HFFc6 (cell line): ENCODE results near the gene HCAR1. TPM values are rescaled to one million over a fixed set of nuclear protein-coding genes. Genes with fewer than 3 reads are reported as not detected.
"Not testable (repeated sequence)": the region's sequence is repeated elsewhere in the genome, so short reads cannot be mapped to it uniquely, and the experiment has no call there.

Experiments used
- DNase-seq: peaks from one replicate; pipeline ENCODE4 v3.0.0-alpha.2; 2018
- H3K27ac Mint-ChIP-seq: 2 replicates; pipeline ENCODE4 v1.8.0; 2020; ENCODE audit warnings: mild to moderate bottlenecking, mixed read lengths
- H3K27me3 Mint-ChIP-seq: 2 replicates; pipeline ENCODE4 v1.8.0; 2021; ENCODE audit warnings: mild to moderate bottlenecking, moderate library complexity, mixed read lengths; ENCODE audit not compliant: insufficient read depth
- H3K36me3 Mint-ChIP-seq: 2 replicates; pipeline ENCODE4 v1.8.0; 2021; ENCODE audit warnings: low read depth, mixed read lengths
- H3K4me1 Mint-ChIP-seq: 2 replicates; pipeline ENCODE4 v1.8.0; 2020; ENCODE audit warnings: low read depth, mixed read lengths
- H3K4me3 Mint-ChIP-seq: 2 replicates; pipeline ENCODE4 v1.8.0; 2020; ENCODE audit warnings: mild to moderate bottlenecking, moderate library complexity, mixed read lengths
- H3K9me3 Mint-ChIP-seq: 2 replicates; pipeline ENCODE4 v1.8.0; 2020; ENCODE audit warnings: mild to moderate bottlenecking, mixed read lengths
- CTCF ChIP-seq: fragments of 200-600 bp; sonication (generic); IDR thresholded peaks from 2 replicates; pipeline ENCODE4 v1.5.0; 2021; ENCODE audit warnings: antibody characterized with exemption, mild to moderate bottlenecking
- total RNA-seq, 6 experiments: library from RNA; stranded (reverse); fragmentation: NEBNext Ultra II Directional; extraction: Animal tissue kit (Norgen Biotek cat#: 25700); gene quantifications; 2 replicates in 1 of 6; 3 replicates in 5 of 6; pipeline ENCODE4 v1.2.3, GENCODE V29; 2021

Gene HCAR1
- total RNA-seq, 6 experiments from 2014 or later = not detected

GRCh38 chr12:122724641-122725243 is 5.9 kb downstream of the HCAR1 start:
- no peak for TF ChIP-seq CTCF
- H3K4me3 Mint-ChIP-seq = no peak overlapping the region
- H3K36me3 Mint-ChIP-seq = no peaks in the 10 kb centered on the region
- DNase-seq = no peak
- H3K27ac Mint-ChIP-seq = no peak overlapping the region
- no peaks in the 10 kb centered on the region for H3K9me3 Mint-ChIP-seq
- peaks cover 22% of the 10 kb centered on the region for H3K4me1 Mint-ChIP-seq
- H3K27me3 Mint-ChIP-seq = peaks cover 3% of the 10 kb centered on the region

GRCh38 chr12:122722387-122722786 is 8.3 kb downstream of the HCAR1 start:
- Mint-ChIP-seq H3K27ac (no peak overlapping the region), H3K36me3 (no peaks in the 10 kb centered on the region), H3K9me3 (no peaks in the 10 kb centered on the region), H3K27me3 (peaks cover 4% of the 10 kb centered on the region; the same call in 1 of the 2 replicates), H3K4me1 (peaks cover 22% of the 10 kb centered on the region), H3K4me3 (no peak overlapping the region)
- DNase-seq = no peak
- TF ChIP-seq CTCF = no peak

GRCh38 chr12:122721057-122721545 is 9.5 kb downstream of the HCAR1 start:
- Mint-ChIP-seq H3K27me3 (peaks cover 4% of the 10 kb centered on the region; the same call in 1 of the 2 replicates), H3K9me3 (no peaks in the 10 kb centered on the region), H3K4me3 (peak overlapping the region; percentile 74; the same call in 1 of the 2 replicates), H3K4me1 (peaks cover 20% of the 10 kb centered on the region), H3K27ac (peak overlapping the region; percentile 85; the same call in 1 of the 2 replicates), H3K36me3 (no peaks in the 10 kb centered on the region)
- DNase-seq = no peak
- TF ChIP-seq CTCF = no peak

GRCh38 chr12:122716658-122717057 is 14.0 kb downstream of the HCAR1 start, which contains the start of gene HCAR3:
Gene HCAR3 (minus strand): TSS chr12:122716811. CDS start chr12:122716737, 74 bp downstream.
- H3K36me3 Mint-ChIP-seq, H3K27ac Mint-ChIP-seq, H3K4me3 Mint-ChIP-seq, DNase-seq, H3K27me3 Mint-ChIP-seq, H3K9me3 Mint-ChIP-seq: not testable (repeated sequence)
- peaks cover 14% of the 10 kb centered on the region for H3K4me1 Mint-ChIP-seq

- DNase-seq, H3K27ac Mint-ChIP-seq, H3K4me3 Mint-ChIP-seq, H3K9me3 Mint-ChIP-seq, H3K36me3 Mint-ChIP-seq: not testable (repeated sequence)
- peaks cover 10% of the 10 kb centered on the region for H3K4me1 Mint-ChIP-seq
- H3K27me3 Mint-ChIP-seq = peaks cover 11% of the 10 kb centered on the region
Observed at GRCh38 chr12:122715211-122715610, 15.4 kb downstream of the HCAR1 start.

GRCh38 chr12:122713491-122714188 is 17.0 kb downstream of the HCAR1 start:
- H3K4me1 Mint-ChIP-seq, H3K9me3 Mint-ChIP-seq, H3K4me3 Mint-ChIP-seq, H3K36me3 Mint-ChIP-seq, H3K27ac Mint-ChIP-seq, DNase-seq: not testable (repeated sequence)
- peaks cover 12% of the 10 kb centered on the region for H3K27me3 Mint-ChIP-seq

- H3K27ac Mint-ChIP-seq, DNase-seq, H3K27me3 Mint-ChIP-seq, H3K4me3 Mint-ChIP-seq, H3K4me1 Mint-ChIP-seq, H3K36me3 Mint-ChIP-seq, H3K9me3 Mint-ChIP-seq: not testable (repeated sequence)
Observed at GRCh38 chr12:122711266-122711665, 19.4 kb downstream of the HCAR1 start.

- H3K27ac Mint-ChIP-seq, H3K9me3 Mint-ChIP-seq, H3K36me3 Mint-ChIP-seq, H3K27me3 Mint-ChIP-seq, H3K4me1 Mint-ChIP-seq, H3K4me3 Mint-ChIP-seq, DNase-seq: not testable (repeated sequence)
Observed at GRCh38 chr12:122710341-122710740, 20.3 kb downstream of the HCAR1 start.

GRCh38 chr12:122709287-122709686 is 21.4 kb downstream of the HCAR1 start:
- H3K4me1 Mint-ChIP-seq, H3K27me3 Mint-ChIP-seq, H3K27ac Mint-ChIP-seq, H3K36me3 Mint-ChIP-seq, H3K4me3 Mint-ChIP-seq, DNase-seq, H3K9me3 Mint-ChIP-seq: not testable (repeated sequence)

GRCh38 chr12:122703841-122704240 is 26.8 kb downstream of the HCAR1 start:
- not testable (repeated sequence) for H3K27ac Mint-ChIP-seq, H3K9me3 Mint-ChIP-seq, H3K4me3 Mint-ChIP-seq, H3K27me3 Mint-ChIP-seq, H3K36me3 Mint-ChIP-seq, DNase-seq
- peaks cover 13% of the 10 kb centered on the region for H3K4me1 Mint-ChIP-seq
